MM.1S (cell line): ENCODE results near the gene SACS.

Source experiments
- DNase-seq: peaks from one replicate; pipeline ENCODE4 v3.0.0-alpha.2; 2015
- H2AFZ ChIP-seq: fragments of 300-600 bp; sonication (generic); 2 replicates; pipeline ENCODE4 v1.6.0; 2016; ENCODE audit warnings: antibody characterized with exemption, low read length
- H3F3A ChIP-seq: fragments of 300-600 bp; sonication (generic); 2 replicates; pipeline ENCODE4 v1.6.1; 2016; ENCODE audit warnings: mild to moderate bottlenecking, antibody characterized with exemption, low read length, moderate library complexity, mixed read lengths; ENCODE audit not compliant: insufficient read depth
- H3K27ac ChIP-seq: fragments of 300-600 bp; sonication (generic); 2 replicates; pipeline ENCODE4 v1.5.1; 2016; ENCODE audit warnings: mild to moderate bottlenecking, low read length
- H3K27me3 ChIP-seq: fragments of 300-600 bp; sonication (generic); replicated peaks from 2 replicates; pipeline ENCODE4 v1.6.0; 2016; ENCODE audit warnings: low read length; ENCODE audit not compliant: insufficient read depth
- H3K36me3 ChIP-seq: fragments of 300-600 bp; sonication (generic); replicated peaks from 2 replicates; pipeline ENCODE4 v1.6.1; 2016; ENCODE audit warnings: mild to moderate bottlenecking, low read length, mixed read lengths; ENCODE audit not compliant: insufficient read depth
- H3K4me1 ChIP-seq: fragments of 300-600 bp; sonication (generic); 2 replicates; pipeline ENCODE4 v1.6.1; 2016; ENCODE audit warnings: low read length, mixed read lengths
- H3K4me2 ChIP-seq: fragments of 300-600 bp; sonication (generic); 2 replicates; pipeline ENCODE4 v1.6.0; 2016; ENCODE audit warnings: low read depth, low read length
- H3K4me3 ChIP-seq: fragments of 300-600 bp; sonication (generic); 2 replicates; pipeline ENCODE4 v1.5.1; 2016; ENCODE audit warnings: low read length, mixed read lengths
- H3K79me2 ChIP-seq: fragments of 300-600 bp; sonication (generic); 2 replicates; pipeline ENCODE4 v1.6.1; 2016; ENCODE audit warnings: mixed run types, low read length, mixed read lengths
- H3K9ac ChIP-seq: fragments of 300-600 bp; sonication (generic); 2 replicates; pipeline ENCODE4 v1.6.1; 2016; ENCODE audit warnings: low read length, mixed read lengths
- H3K9me2 ChIP-seq: fragments of 300-600 bp; sonication (generic); replicated peaks from 2 replicates; pipeline ENCODE4 v1.6.1; 2016; ENCODE audit warnings: mild to moderate bottlenecking, low read length, mixed read lengths; ENCODE audit not compliant: insufficient read depth
- H3K9me3 ChIP-seq: fragments of 300-600 bp; sonication (generic); replicated peaks from 2 replicates; pipeline ENCODE4 v1.6.1; 2016; ENCODE audit warnings: mild to moderate bottlenecking, low read length, mixed read lengths; ENCODE audit not compliant: insufficient read depth
- H4K20me1 ChIP-seq: fragments of 300-600 bp; sonication (generic); 2 replicates; pipeline ENCODE4 v1.6.1; 2016; ENCODE audit warnings: mild to moderate bottlenecking, low read length, moderate library complexity, mixed read lengths; ENCODE audit not compliant: insufficient read depth
- EZH2 ChIP-seq: fragments of 300-600 bp; sonication (generic); optimal IDR thresholded peaks from 2 replicates; pipeline ENCODE3; 2017; ENCODE audit warnings: low read depth, mild to moderate bottlenecking, antibody characterized with exemption, low read length, mixed read lengths
- EZH2phosphoT487 ChIP-seq: fragments of 300-600 bp; sonication (generic); IDR thresholded peaks from 2 replicates; pipeline ENCODE4 v1.6.1; 2018; ENCODE audit warnings: antibody characterized with exemption, low read length
- TF ChIP-seq, protein P1 (sequence below): fragments of 300-600 bp; sonication (generic); IDR thresholded peaks from 2 replicates; pipeline ENCODE4 v1.5.1; 2016; ENCODE audit warnings: antibody characterized with exemption, low read length, mixed read lengths

SACS gene

DNA sequence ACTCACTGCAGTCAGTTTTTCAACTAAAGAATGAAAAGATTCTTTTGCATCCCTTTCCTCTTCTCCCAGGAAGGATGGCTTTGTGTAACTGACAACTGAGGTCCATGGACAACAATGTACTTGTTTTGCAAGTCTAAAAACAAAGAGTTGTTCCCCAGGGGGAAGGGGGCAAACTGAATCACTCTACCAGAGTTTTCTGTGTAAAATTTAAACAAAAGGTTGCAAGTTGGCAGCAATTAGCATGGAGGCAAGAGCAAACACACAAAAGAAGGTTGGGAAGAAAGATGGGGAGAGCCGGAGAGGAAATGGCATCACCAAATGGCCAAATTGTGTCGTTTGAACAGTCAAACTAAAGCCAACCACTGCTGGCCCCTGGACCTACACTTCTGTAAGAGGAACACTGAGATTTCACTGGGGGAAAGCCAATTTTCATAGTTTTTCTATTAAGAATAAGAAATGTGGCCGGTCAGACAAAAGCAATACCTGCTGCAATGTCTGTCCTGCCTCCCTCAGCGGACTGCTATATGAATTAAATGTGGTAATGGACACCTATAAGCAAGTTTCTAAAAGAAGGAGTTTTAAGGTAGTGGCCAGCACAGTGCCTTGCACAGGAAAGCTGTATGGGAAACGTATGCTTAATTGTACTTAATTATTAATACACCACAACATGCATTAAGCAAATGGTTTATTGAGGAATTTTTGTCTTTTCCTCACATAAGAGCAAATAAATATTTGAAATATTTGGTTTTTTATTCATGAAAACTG lies 16.1 kb upstream of the SACS start:
- Histone ChIP-seq H3K4me3 (no peak overlapping the region), H3K36me3 (no peaks in the 10 kb centered on the region), H3F3A (no peaks in the 10 kb centered on the region), H3K27me3 (no peaks in the 10 kb centered on the region), H3K9me3 (no peaks in the 10 kb centered on the region), H3K79me2 (no peaks in the 10 kb centered on the region), H3K27ac (no peak overlapping the region), H2AFZ (no peak overlapping the region), H3K9ac (no peak overlapping the region), H3K4me2 (no peak overlapping the region), H4K20me1 (no peaks in the 10 kb centered on the region), H3K4me1 (no peaks in the 10 kb centered on the region), H3K9me2 (no peaks in the 10 kb centered on the region)
- DNase-seq = no peak
- TF ChIP-seq, protein P1, sequence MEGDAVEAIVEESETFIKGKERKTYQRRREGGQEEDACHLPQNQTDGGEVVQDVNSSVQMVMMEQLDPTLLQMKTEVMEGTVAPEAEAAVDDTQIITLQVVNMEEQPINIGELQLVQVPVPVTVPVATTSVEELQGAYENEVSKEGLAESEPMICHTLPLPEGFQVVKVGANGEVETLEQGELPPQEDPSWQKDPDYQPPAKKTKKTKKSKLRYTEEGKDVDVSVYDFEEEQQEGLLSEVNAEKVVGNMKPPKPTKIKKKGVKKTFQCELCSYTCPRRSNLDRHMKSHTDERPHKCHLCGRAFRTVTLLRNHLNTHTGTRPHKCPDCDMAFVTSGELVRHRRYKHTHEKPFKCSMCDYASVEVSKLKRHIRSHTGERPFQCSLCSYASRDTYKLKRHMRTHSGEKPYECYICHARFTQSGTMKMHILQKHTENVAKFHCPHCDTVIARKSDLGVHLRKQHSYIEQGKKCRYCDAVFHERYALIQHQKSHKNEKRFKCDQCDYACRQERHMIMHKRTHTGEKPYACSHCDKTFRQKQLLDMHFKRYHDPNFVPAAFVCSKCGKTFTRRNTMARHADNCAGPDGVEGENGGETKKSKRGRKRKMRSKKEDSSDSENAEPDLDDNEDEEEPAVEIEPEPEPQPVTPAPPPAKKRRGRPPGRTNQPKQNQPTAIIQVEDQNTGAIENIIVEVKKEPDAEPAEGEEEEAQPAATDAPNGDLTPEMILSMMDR = no peak
- no peak for TF ChIP-seq EZH2phosphoT487
- TF ChIP-seq EZH2 = no peak

DNA sequence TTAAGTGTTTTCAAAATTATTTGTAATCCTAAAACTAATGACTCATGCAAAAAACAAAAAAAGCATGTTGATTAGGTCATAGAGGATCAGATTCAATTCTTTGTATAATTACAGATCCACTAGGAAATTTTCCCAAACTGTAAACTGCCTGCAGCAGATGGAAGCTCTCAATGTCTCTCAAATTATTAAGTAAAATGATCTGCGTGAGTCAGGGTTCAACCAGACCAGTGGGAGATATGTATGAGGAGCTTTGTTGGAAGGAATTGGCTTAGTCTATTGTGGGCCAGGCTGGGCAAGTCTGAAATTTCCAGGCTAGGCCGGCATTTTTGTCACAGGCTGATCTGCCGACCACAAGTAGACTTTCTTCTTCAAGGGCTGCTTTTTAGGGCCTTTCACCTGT lies 14.4 kb upstream of the SACS start:
- no peak overlapping the region for H3K4me3 ChIP-seq
- H3K4me1 ChIP-seq = no peaks in the 10 kb centered on the region
- DNase-seq = no peak
- no peaks in the 10 kb centered on the region for H3K9me2 ChIP-seq
- no peak overlapping the region for H3K27ac ChIP-seq
- no peaks in the 10 kb centered on the region for H3K36me3 ChIP-seq
- no peak overlapping the region for H2AFZ ChIP-seq
- no peaks in the 10 kb centered on the region for H3K9me3 ChIP-seq
- H3K4me2 ChIP-seq = no peak overlapping the region
- no peaks in the 10 kb centered on the region for H3K27me3 ChIP-seq
- no peak overlapping the region for H3K9ac ChIP-seq
- no peaks in the 10 kb centered on the region for H3K79me2 ChIP-seq
- TF ChIP-seq, protein P1 = no peak
- no peak for TF ChIP-seq EZH2phosphoT487
- TF ChIP-seq EZH2 = no peak
- no peaks in the 10 kb centered on the region for H3F3A ChIP-seq
- no peaks in the 10 kb centered on the region for H4K20me1 ChIP-seq

DNA sequence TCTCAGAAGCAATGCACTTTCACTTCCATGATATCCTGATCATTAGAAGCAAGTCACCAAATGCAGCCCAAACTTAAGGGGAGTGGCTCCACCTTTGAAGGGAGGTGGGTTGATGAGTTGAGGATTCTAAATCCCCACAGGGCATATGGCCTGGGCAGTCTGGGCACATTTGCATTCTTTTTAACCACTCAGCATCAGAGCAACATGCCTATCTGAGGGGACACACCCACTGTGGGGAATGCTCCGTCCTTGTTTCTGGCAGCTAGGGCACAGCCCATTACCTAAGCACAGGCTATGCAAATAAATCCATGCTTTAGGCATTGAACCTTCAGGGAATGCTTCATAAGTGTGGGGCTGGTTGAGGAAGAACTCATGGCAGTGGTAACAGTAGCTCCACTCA lies 12.3 kb upstream of the SACS start:
- Histone ChIP-seq H3K4me3 (no peak overlapping the region), H3K4me1 (no peaks in the 10 kb centered on the region), H3K9ac (no peak overlapping the region), H3K79me2 (no peaks in the 10 kb centered on the region), H3K4me2 (no peak overlapping the region), H3K9me3 (no peaks in the 10 kb centered on the region), H4K20me1 (no peaks in the 10 kb centered on the region), H3K27me3 (no peaks in the 10 kb centered on the region), H3F3A (no peaks in the 10 kb centered on the region), H3K27ac (no peak overlapping the region), H2AFZ (no peak overlapping the region), H3K9me2 (no peaks in the 10 kb centered on the region), H3K36me3 (no peaks in the 10 kb centered on the region)
- TF ChIP-seq EZH2phosphoT487 (no peak), EZH2 (no peak)
- TF ChIP-seq, protein P1 = no peak
- DNase-seq = no peak
